Stimulated activated CD8-positive, alpha-beta memory T cell treated with anti-CD3 and anti-CD28 coated beads, Interleukin-15, amount 100 ng/mL, for 24 hours (primary cell): Measurements from ENCODE around the gene PGAM4.
"Not testable (repeated sequence)": the region's sequence is repeated elsewhere in the genome, so short reads cannot be mapped to it uniquely, and the experiment has no call there.

Experiments used
- DNase-seq: peaks from one replicate; pipeline ENCODE4 v3.0.0-alpha.2; 2020; ENCODE audit warnings: low read depth

The PGAM4 gene

GRCh38 chrX:77969538-77969937 is at the start of gene PGAM4:
Gene PGAM4 (minus strand): TSS chrX:77969638. CDS start chrX:77969638, 0 bp downstream.
- no peak for DNase-seq

GRCh38 chrX:78011846-78012245 is 42.4 kb upstream of the PGAM4 start:
- no peak for DNase-seq

- no peak for DNase-seq
Measured at GRCh38 chrX:77979870-77980269, 10.4 kb upstream of the PGAM4 start.

- no peak for DNase-seq
Measured at GRCh38 chrX:77977518-77977917, 8.1 kb upstream of the PGAM4 start.

- DNase-seq, result no peak
Measured at GRCh38 chrX:77977095-77977494, 7.7 kb upstream of the PGAM4 start.

- DNase-seq, result no peak
Measured at GRCh38 chrX:77975755-77976154, 6.3 kb upstream of the PGAM4 start.

GRCh38 chrX:77967631-77968030 is 1.8 kb downstream of the PGAM4 start:
- DNase-seq, result no peak

GRCh38 chrX:77966361-77966760 is 3.1 kb downstream of the PGAM4 start:
- no peak for DNase-seq

- no peak for DNase-seq
Measured at GRCh38 chrX:77962068-77962902, 7.2 kb downstream of the PGAM4 start.

- DNase-seq, result no peak
Measured at GRCh38 chrX:77961063-77961462, 8.4 kb downstream of the PGAM4 start.

- DNase-seq, result no peak
Measured at GRCh38 chrX:77960567-77960966, 8.9 kb downstream of the PGAM4 start.

- DNase-seq, result no peak
Measured at GRCh38 chrX:77953708-77954107, 15.7 kb downstream of the PGAM4 start.

- DNase-seq, result no peak
Measured at GRCh38 chrX:77953302-77953701, 16.1 kb downstream of the PGAM4 start.

GRCh38 chrX:77952173-77952572 is 17.3 kb downstream of the PGAM4 start:
- no peak for DNase-seq

- DNase-seq, result no peak
Measured at GRCh38 chrX:77949840-77950239, 19.6 kb downstream of the PGAM4 start.

- no peak for DNase-seq
Measured at GRCh38 chrX:77946571-77946970, 22.9 kb downstream of the PGAM4 start.

GRCh38 chrX:77945910-77946545 is 23.4 kb downstream of the PGAM4 start:
- DNase-seq, result no peak

- not testable (repeated sequence) for DNase-seq
Measured at GRCh38 chrX:77945031-77945430, 24.4 kb downstream of the PGAM4 start.

GRCh38 chrX:77938083-77938680 is 31.3 kb downstream of the PGAM4 start:
- DNase-seq, result no peak

GRCh38 chrX:77937291-77937690 is 32.1 kb downstream of the PGAM4 start:
- no peak for DNase-seq

GRCh38 chrX:77936299-77936698 is 33.1 kb downstream of the PGAM4 start:
- DNase-seq, result no peak

- no peak for DNase-seq
Measured at GRCh38 chrX:77935886-77936285, 33.6 kb downstream of the PGAM4 start.

- DNase-seq, result no peak
Measured at GRCh38 chrX:77930581-77930980, 38.9 kb downstream of the PGAM4 start.
